AG04450 (cell line): Measurements from ENCODE around the gene ATP5F1E. TPM values are rescaled to one million over a fixed set of nuclear protein-coding genes. Genes with fewer than 3 reads are reported as not detected.

Experiments used
- CTCF ChIA-PET: fragments of 300-600, 350-600 bp; formaldehyde crosslinking; extraction: SDS; loops from one replicate; lab custom pipeline; 2022; ENCODE audit warnings: antibody characterized with exemption, inconsistent platforms; lab: Charles Lee
- POLR2A ChIA-PET: fragments of 350-600 bp; formaldehyde crosslinking; extraction: SDS; loops from one replicate; lab custom pipeline; 2021; ENCODE audit warnings: antibody characterized with exemption, inconsistent platforms; lab: Yijun Ruan, JAX
- DNase-seq: peaks from one replicate; pipeline ENCODE4 v3.0.0-alpha.2; 2011; ENCODE audit warnings: low read depth, low spot score
- H3K27ac ChIP-seq: one replicate; pipeline ENCODE4 v1.5.1; 2012; ENCODE audit warnings: low read depth, low read length, control low read depth
- H3K27me3 ChIP-seq: one replicate; pipeline ENCODE4 v1.6.0; 2012; ENCODE audit warnings: low read length; ENCODE audit not compliant: control insufficient read depth, insufficient read depth
- H3K4me3 ChIP-seq: 2 replicates; pipeline ENCODE4 v1.5.1; 2011; ENCODE audit warnings: mild to moderate bottlenecking, low read depth, low read length, control low read depth
- H3K9me3 ChIP-seq: 2 replicates; pipeline ENCODE4 v1.5.1; 2012; ENCODE audit warnings: low read length; ENCODE audit not compliant: control insufficient read depth, insufficient read depth
- CTCF ChIP-seq: IDR thresholded peaks from 2 replicates; pipeline ENCODE4 v1.5.1; 2011; ENCODE audit warnings: low read depth, low read length, control low read depth, inconsistent platforms
- polyA plus RNA-seq: library from polyadenylated mRNA; depleted of rRNA; stranded (reverse); fragments of >200 nt; gene quantifications from 2 replicates; pipeline ENCODE4 v1.2.3, GENCODE V29; 2011

The ATP5F1E gene
- polyA plus RNA-seq, 1 experiment = 84.3 TPM

GRCh38 chr20:59027741-59028320, 4.3 kb downstream of the ATP5F1E start:
- no peak for TF ChIP-seq CTCF
- Histone ChIP-seq H3K9me3 (no peaks in the 10 kb centered on the region; the same call in 1 of the 2 replicates), H3K4me3 (no peak overlapping the region), H3K27me3 (no peaks in the 10 kb centered on the region), H3K27ac (no peak overlapping the region)
- DNase-seq = no peak
- ChIA-PET CTCF (interaction anchor here (2.0 kb wide), 1 partner anchor 157 kb away, joined by 9 read pairs; no protein-coding TSS in a partner anchor), POLR2A (no interaction called here)

- ChIA-PET POLR2A (no interaction called here), CTCF (interaction anchor here (2.0 kb wide), 1 partner anchor 157 kb away, joined by 9 read pairs; no protein-coding TSS in a partner anchor)
- Histone ChIP-seq H3K27me3 (no peaks in the 10 kb centered on the region), H3K9me3 (no peaks in the 10 kb centered on the region; the same call in 1 of the 2 replicates), H3K27ac (no peak overlapping the region), H3K4me3 (no peak overlapping the region)
- no peak for TF ChIP-seq CTCF
- DNase-seq = no peak
Observed at GRCh38 chr20:59026904-59027740, 5.0 kb downstream of the ATP5F1E start.

- H3K27me3 ChIP-seq = no peaks in the 10 kb centered on the region
- POLR2A ChIA-PET = no interaction called here
- no peak for DNase-seq
- CTCF ChIA-PET = no interaction called here
- H3K4me3 ChIP-seq = no peak overlapping the region
- H3K9me3 ChIP-seq = no peaks in the 10 kb centered on the region; the same call in 1 of the 2 replicates
- no peak overlapping the region for H3K27ac ChIP-seq
- no peak for TF ChIP-seq CTCF
Observed at GRCh38 chr20:59025511-59025910, 6.6 kb downstream of the ATP5F1E start.

- Histone ChIP-seq H3K27me3 (no peaks in the 10 kb centered on the region), H3K4me3 (no peak overlapping the region), H3K27ac (no peak overlapping the region), H3K9me3 (no peaks in the 10 kb centered on the region; the same call in 1 of the 2 replicates)
- POLR2A ChIA-PET = no interaction called here
- DNase-seq = no peak
- CTCF ChIA-PET = no interaction called here
- no peak for TF ChIP-seq CTCF
Observed at GRCh38 chr20:59025086-59025485, 7.0 kb downstream of the ATP5F1E start.

- H3K27me3 ChIP-seq = no peaks in the 10 kb centered on the region
- no peaks in the 10 kb centered on the region; the same call in 1 of the 2 replicates for H3K9me3 ChIP-seq
- no peak overlapping the region for H3K27ac ChIP-seq
- DNase-seq = no peak
- CTCF ChIA-PET = no interaction called here
- POLR2A ChIA-PET = no interaction called here
- no peak overlapping the region for H3K4me3 ChIP-seq
- TF ChIP-seq CTCF = no peak
Observed at GRCh38 chr20:59024111-59024530, 8.0 kb downstream of the ATP5F1E start.
